ENCODE data around the gene TENM3.

The TENM3 gene

GRCh38 chr4:182752158-182752910 is 509.1 kb downstream of the TENM3 start (continued):
- TF ChIP-seq ZNF658 (tag by site-specific recombination; IDR thresholded peaks at IDR 0.05) (no peak), MEIS1 (CRISPR knock-in tag; IDR thresholded peaks at IDR 0.05; ENCODE audit: borderline replicate concordance) (no peak), ZNF169 (tag by site-specific recombination; IDR thresholded peaks at IDR 0.05) (no peak), ZNF174 (tag by site-specific recombination; IDR thresholded peaks at IDR 0.05) (no peak), ZNF433 (tag by site-specific recombination; IDR thresholded peaks at IDR 0.05; ENCODE audit: low read depth) (no peak)

- ChIA-PET CTCF (no interaction called here), POLR2A (interaction anchor here (0.7 kb wide), 1 partner anchor 12 kb away, joined by 3 read pairs; no protein-coding TSS in a partner anchor)
- no peaks in the 10 kb centered on the region for H3K9me3 ChIP-seq (ENCODE audit: control insufficient read depth, insufficient read depth, low read depth, low read length)
- H3K4me3 ChIP-seq (ENCODE audit: low read depth, low read length) = no peak overlapping the region
- no peaks in the 10 kb centered on the region for H3K4me1 ChIP-seq (ENCODE audit: control insufficient read depth, insufficient read depth, low read length)
- peaks cover 0 to 28% of the 10 kb centered on the region in 2 experiments; a peak in 1 of 3 replicates for H3K36me3 ChIP-seq (ENCODE audit: control insufficient read depth in 2 of 2, insufficient read depth in 1 of 2, low read length in 2 of 2)
- H3K27ac ChIP-seq (ENCODE audit: extremely low read depth, low read depth, low read length) = no peak overlapping the region
- no peak for TF ChIP-seq GLI4 (tag by site-specific recombination; IDR thresholded peaks at IDR 0.05)
- TF ChIP-seq ZBTB7A (tag by site-specific recombination; IDR thresholded peaks at IDR 0.05; ENCODE audit: low read depth) = no peak
- TF ChIP-seq ZNF580 (tag by site-specific recombination; IDR thresholded peaks at IDR 0.05) = no peak
- no peak for TF ChIP-seq ZNF18 (tag by site-specific recombination; IDR thresholded peaks at IDR 0.05)
- no peak for TF ChIP-seq ZFP3 (tag by site-specific recombination; IDR thresholded peaks at IDR 0.05; ENCODE audit: low read depth)
- no peak for TF ChIP-seq INSM2 (tag by site-specific recombination; IDR thresholded peaks at IDR 0.05)
- no peak for TF ChIP-seq ZNF629 (tag by site-specific recombination; IDR thresholded peaks at IDR 0.05)
- TF ChIP-seq ZNF549 (tag by site-specific recombination; IDR thresholded peaks at IDR 0.05) = no peak
- TF ChIP-seq GLIS1 (tag by site-specific recombination; IDR thresholded peaks at IDR 0.05) = no peak
- no peak for TF ChIP-seq ZNF561 (tag by site-specific recombination; IDR thresholded peaks at IDR 0.05; ENCODE audit: borderline replicate concordance)
- TF ChIP-seq ZNF621 (tag by site-specific recombination; IDR thresholded peaks at IDR 0.05) = no peak
- no peak for TF ChIP-seq ZNF76 (tag by site-specific recombination; IDR thresholded peaks at IDR 0.05; ENCODE audit: borderline replicate concordance, low read depth)
- TF ChIP-seq ZSCAN30 (tag by site-specific recombination; IDR thresholded peaks at IDR 0.05) = no peak
- TF ChIP-seq ZBTB26 (tag by site-specific recombination; optimal IDR thresholded peaks at IDR 0.05) = no peak
- TF ChIP-seq HOXC10 (CRISPR knock-in tag; IDR thresholded peaks at IDR 0.05) = no peak
- no peak for TF ChIP-seq ZNF248 (tag by site-specific recombination; IDR thresholded peaks at IDR 0.05)
- no peak for TF ChIP-seq TSHZ1 (tag by site-specific recombination; IDR thresholded peaks at IDR 0.05; ENCODE audit: borderline replicate concordance)
- no peak for TF ChIP-seq ZBTB44 (tag by site-specific recombination; IDR thresholded peaks at IDR 0.05)
Observed at GRCh38 chr4:182754895-182755294, 511.7 kb downstream of the TENM3 start.
